AG04450 (cell line): Measurements from ENCODE around the gene ADIPOR2. TPM values are rescaled to one million over a fixed set of nuclear protein-coding genes. Genes with fewer than 3 reads are reported as not detected.

Experiments
- CTCF ChIA-PET: fragments of 300-600, 350-600 bp; formaldehyde crosslinking; extraction: SDS; loops from one replicate; lab custom pipeline; 2022; ENCODE audit warnings: antibody characterized with exemption, inconsistent platforms; lab: Charles Lee
- POLR2A ChIA-PET: fragments of 350-600 bp; formaldehyde crosslinking; extraction: SDS; loops from one replicate; lab custom pipeline; 2021; ENCODE audit warnings: antibody characterized with exemption, inconsistent platforms; lab: Yijun Ruan, JAX
- DNase-seq: peaks from one replicate; pipeline ENCODE4 v3.0.0-alpha.2; 2011; ENCODE audit warnings: low read depth, low spot score
- H3K27ac ChIP-seq: one replicate; pipeline ENCODE4 v1.5.1; 2012; ENCODE audit warnings: low read depth, low read length, control low read depth
- H3K27me3 ChIP-seq: one replicate; pipeline ENCODE4 v1.6.0; 2012; ENCODE audit warnings: low read length; ENCODE audit not compliant: control insufficient read depth, insufficient read depth
- H3K4me3 ChIP-seq: 2 replicates; pipeline ENCODE4 v1.5.1; 2011; ENCODE audit warnings: mild to moderate bottlenecking, low read depth, low read length, control low read depth
- H3K9me3 ChIP-seq: 2 replicates; pipeline ENCODE4 v1.5.1; 2012; ENCODE audit warnings: low read length; ENCODE audit not compliant: control insufficient read depth, insufficient read depth
- polyA plus RNA-seq: library from polyadenylated mRNA; depleted of rRNA; stranded (reverse); fragments of >200 nt; gene quantifications from 2 replicates; pipeline ENCODE4 v1.2.3, GENCODE V29; 2011
- TF ChIP-seq, protein P1 (sequence below): IDR thresholded peaks from 2 replicates; pipeline ENCODE4 v1.5.1; 2011; ENCODE audit warnings: low read depth, low read length, control low read depth, inconsistent platforms

ADIPOR2 gene
- polyA plus RNA-seq, 1 experiment = 39.5 TPM

GRCh38 chr12:1769809-1770494, 79.1 kb downstream of the ADIPOR2 start:
- ChIA-PET POLR2A (interaction anchor here (0.7 to 0.9 kb wide), 2 partner anchors 12 to 78 kb away, joined by 3 read pairs; no protein-coding TSS in a partner anchor), CTCF (interaction anchor here (0.6 to 1.0 kb wide), 3 partner anchors 18 to 170 kb away, joined by 3 to 4 read pairs (median 4); no protein-coding TSS in a partner anchor)
- no peaks in the 10 kb centered on the region for H3K27me3 ChIP-seq
- no peak for DNase-seq
- H3K27ac ChIP-seq = no peak overlapping the region
- TF ChIP-seq, protein P1, sequence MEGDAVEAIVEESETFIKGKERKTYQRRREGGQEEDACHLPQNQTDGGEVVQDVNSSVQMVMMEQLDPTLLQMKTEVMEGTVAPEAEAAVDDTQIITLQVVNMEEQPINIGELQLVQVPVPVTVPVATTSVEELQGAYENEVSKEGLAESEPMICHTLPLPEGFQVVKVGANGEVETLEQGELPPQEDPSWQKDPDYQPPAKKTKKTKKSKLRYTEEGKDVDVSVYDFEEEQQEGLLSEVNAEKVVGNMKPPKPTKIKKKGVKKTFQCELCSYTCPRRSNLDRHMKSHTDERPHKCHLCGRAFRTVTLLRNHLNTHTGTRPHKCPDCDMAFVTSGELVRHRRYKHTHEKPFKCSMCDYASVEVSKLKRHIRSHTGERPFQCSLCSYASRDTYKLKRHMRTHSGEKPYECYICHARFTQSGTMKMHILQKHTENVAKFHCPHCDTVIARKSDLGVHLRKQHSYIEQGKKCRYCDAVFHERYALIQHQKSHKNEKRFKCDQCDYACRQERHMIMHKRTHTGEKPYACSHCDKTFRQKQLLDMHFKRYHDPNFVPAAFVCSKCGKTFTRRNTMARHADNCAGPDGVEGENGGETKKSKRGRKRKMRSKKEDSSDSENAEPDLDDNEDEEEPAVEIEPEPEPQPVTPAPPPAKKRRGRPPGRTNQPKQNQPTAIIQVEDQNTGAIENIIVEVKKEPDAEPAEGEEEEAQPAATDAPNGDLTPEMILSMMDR = no peak
- H3K9me3 ChIP-seq = no peaks in the 10 kb centered on the region
- no peak overlapping the region for H3K4me3 ChIP-seq

DNA sequence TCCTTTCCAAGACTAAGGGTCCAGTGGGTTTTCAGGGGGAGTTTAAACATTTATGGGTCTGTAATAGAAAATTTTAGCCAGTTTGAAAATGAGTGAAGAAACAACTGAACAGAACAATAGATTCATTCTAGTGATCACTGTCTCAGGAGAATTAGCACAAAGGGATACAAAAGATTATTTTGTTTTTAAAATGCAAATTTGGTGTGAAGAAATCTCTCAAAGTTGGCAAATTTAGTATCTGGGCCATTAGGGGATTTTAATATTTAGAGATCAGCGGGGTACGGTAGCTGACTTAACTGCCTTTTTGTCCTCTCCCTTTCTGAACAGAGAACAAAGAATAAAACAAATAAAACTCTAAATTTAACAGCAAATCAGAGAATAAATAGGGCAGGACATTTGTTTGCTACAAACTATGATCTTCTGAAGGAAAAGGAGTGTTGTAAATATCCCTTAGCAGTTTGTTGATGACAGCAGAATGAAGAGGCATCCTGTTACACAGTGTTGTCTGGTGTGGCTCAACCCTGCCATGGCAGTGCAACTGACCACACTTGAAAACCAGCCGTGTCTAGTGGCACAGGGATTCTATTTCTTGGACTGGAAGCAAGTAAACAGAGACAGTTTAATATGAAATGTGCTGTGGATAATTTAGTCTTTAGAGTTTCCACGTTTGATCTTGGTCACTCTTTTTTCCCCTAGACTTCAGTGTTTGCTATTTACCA, 83.2 kb downstream of the ADIPOR2 start:
- POLR2A ChIA-PET = no interaction called here
- DNase-seq = no peak

DNA sequence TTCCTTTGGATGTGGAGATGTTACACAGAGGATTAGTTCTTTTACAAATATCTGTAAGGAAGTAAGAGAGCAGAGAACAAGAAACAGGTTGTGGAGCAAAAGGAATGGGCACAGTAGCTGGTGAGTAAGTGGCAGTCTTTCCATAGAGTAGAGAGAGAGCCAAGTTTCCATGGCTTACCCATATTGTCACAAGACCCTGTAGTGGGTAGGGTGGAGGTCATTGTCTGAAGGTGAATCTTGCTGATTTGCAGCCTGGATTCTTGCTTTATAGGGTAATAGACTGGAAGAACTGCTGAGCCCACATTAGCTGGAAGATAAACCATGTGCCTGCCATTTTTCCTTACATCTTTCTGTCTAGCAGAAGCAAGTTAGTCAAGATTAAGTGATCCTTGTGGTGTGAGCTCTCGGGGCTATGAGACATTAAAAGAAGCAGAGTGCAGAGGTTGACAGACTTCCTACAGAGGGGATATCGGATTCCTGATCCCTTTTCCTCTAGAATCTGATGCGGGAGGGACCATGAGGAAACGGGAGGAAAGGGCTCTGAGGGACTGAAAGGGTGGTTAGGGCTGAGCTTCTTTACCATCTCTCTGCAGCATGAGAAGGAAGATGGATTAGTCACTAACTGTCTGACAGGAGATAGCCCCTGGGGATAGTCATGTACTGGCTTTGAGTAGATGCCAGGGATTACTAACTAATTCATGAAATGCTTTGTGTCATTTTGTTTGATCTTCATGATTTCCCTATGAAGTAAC, 85.5 kb downstream of the ADIPOR2 start:
- DNase-seq = no peak
- no peaks in the 10 kb centered on the region for H3K9me3 ChIP-seq
- ChIA-PET POLR2A (interaction anchor here (0.6 kb wide), 2 partner anchors 48 to 123 kb away, joined by 4 to 6 read pairs; no protein-coding TSS in a partner anchor), CTCF (interaction anchor here (1.0 to 2.5 kb wide), 3 partner anchors 123 to 164 kb away, joined by 4 to 7 read pairs (median 5); no protein-coding TSS in a partner anchor)
- no peak overlapping the region for H3K4me3 ChIP-seq
- no peak overlapping the region for H3K27ac ChIP-seq
- TF ChIP-seq, protein P1 = no peak
- no peaks in the 10 kb centered on the region for H3K27me3 ChIP-seq

More for the DNA sequence above, 83.2 kb downstream of the ADIPOR2 start:
- H3K4me3 ChIP-seq = no peak overlapping the region
- H3K27me3 ChIP-seq = no peaks in the 10 kb centered on the region
- no peaks in the 10 kb centered on the region for H3K9me3 ChIP-seq
- TF ChIP-seq, protein P1 = no peak
- no peak overlapping the region for H3K27ac ChIP-seq
- CTCF ChIA-PET = interaction anchor here (1.3 kb wide), 1 partner anchor 17 kb away, joined by 5 read pairs; no protein-coding TSS in a partner anchor

- H3K27ac ChIP-seq = peak overlapping the region; percentile 65
- POLR2A ChIA-PET = no interaction called here
- CTCF ChIA-PET = interaction anchor here (1.4 kb wide), 1 partner anchor 13 kb away, joined by 3 read pairs; no protein-coding TSS in a partner anchor
- H3K4me3 ChIP-seq = no peak overlapping the region
- no peaks in the 10 kb centered on the region for H3K27me3 ChIP-seq
- no peaks in the 10 kb centered on the region for H3K9me3 ChIP-seq
- TF ChIP-seq, protein P1 = no peak
- DNase-seq = peak; percentile 55
Measured at GRCh38 chr12:1777798-1778197, 86.9 kb downstream of the ADIPOR2 start.
